Peyer's patch (tissue), 4 donors: ENCODE results near the gene MYOM3.

ENCODE experiments used
- POLR2A ChIP-seq, 2 donors: fragments of 450-650 bp; IDR thresholded peaks; one replicate each; pipeline ENCODE4 v1.5.1; 2017; ENCODE audit warnings: antibody characterized with exemption in 2 of 2, mild to moderate bottlenecking in 2 of 2, moderate library complexity in 2 of 2
- TF ChIP-seq, protein P1 (sequence below), 6 experiments: fragments of 450-650 bp in 4 of 6; fragments of 200-600 bp in 2 of 6; sonication (generic) in 1 of 6; IDR thresholded peaks; one replicate each; pipeline ENCODE4 v1.5.1; 2017 to 2019; ENCODE audit warnings: antibody characterized with exemption in 6 of 6, mild to moderate bottlenecking in 3 of 6, moderate library complexity in 1 of 6

DNA sequence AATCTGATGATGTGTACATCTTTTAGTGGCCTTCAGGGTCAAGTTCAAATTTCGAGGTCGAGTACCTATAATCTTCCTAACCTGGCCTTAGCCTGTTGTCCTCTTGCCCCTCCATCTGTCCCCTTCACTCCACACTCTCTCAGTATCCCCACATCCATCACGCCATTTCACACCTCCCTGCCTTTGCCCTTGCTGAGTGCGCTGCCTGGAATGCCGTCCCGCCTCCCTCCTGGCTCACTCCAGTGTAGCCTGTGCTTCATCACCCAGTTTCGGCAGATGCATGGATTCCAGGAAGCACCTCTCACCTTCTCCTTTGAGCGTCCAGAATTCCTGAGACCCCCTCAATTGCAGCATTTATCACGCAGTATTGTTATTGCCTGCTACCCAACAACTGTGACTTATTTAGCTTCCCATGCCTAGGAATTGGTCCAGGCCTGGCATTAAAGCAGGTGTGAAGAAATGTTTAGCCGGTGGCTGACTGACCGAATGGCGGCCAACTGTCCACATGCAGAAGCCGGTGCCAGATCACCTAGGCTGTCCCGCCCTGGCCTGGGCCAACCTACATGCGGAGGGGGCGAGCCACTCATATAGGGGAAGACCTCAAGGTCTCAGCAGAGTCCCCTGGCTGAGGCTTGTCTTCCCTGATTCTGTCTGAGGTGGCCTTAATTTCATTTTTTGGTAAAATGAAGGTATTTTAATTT, 34.5 kb downstream of the MYOM3 start:
- TF ChIP-seq POLR2A (IDR thresholded peaks at IDR 0.05) = no peak
- TF ChIP-seq, protein P1, sequence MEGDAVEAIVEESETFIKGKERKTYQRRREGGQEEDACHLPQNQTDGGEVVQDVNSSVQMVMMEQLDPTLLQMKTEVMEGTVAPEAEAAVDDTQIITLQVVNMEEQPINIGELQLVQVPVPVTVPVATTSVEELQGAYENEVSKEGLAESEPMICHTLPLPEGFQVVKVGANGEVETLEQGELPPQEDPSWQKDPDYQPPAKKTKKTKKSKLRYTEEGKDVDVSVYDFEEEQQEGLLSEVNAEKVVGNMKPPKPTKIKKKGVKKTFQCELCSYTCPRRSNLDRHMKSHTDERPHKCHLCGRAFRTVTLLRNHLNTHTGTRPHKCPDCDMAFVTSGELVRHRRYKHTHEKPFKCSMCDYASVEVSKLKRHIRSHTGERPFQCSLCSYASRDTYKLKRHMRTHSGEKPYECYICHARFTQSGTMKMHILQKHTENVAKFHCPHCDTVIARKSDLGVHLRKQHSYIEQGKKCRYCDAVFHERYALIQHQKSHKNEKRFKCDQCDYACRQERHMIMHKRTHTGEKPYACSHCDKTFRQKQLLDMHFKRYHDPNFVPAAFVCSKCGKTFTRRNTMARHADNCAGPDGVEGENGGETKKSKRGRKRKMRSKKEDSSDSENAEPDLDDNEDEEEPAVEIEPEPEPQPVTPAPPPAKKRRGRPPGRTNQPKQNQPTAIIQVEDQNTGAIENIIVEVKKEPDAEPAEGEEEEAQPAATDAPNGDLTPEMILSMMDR (IDR thresholded peaks at IDR 0.05) = no peak
